ENCODE results near the gene CD160. TPM values are rescaled to one million over a fixed set of nuclear protein-coding genes. Genes with fewer than 3 reads are reported as not detected.
"Not testable (repeated sequence)": the region's sequence is repeated elsewhere in the genome, so short reads cannot be mapped to it uniquely, and the experiment has no call there.

Gene CD160
- total and polyA plus RNA-seq, 2 donors (not counting 1 experiment from before 2014, with no cell fraction given), result 0.10 TPM; not detected in 1

- H3K27ac Mint-ChIP-seq; H3K4me2 ChIP-seq (replicated peaks; ENCODE audit: low read depth, low read length, poor library complexity, severe bottlenecking); H3K4me3 Mint-ChIP-seq; H3K4me3 ChIP-seq (ENCODE audit: control extremely low read depth in 1 of 5, extremely low read depth in 1 of 5, insufficient read depth in 1 of 5, low read depth in 2 of 5, low read length in 4 of 5); CTCF ChIA-PET; H3K9ac ChIP-seq (ENCODE audit: low read length); H3K9me3 Mint-ChIP-seq (ENCODE audit: insufficient read depth); POLR2A ChIA-PET; H3K4me1 Mint-ChIP-seq; H3K4me1 ChIP-seq (ENCODE audit: control insufficient read depth in 2 of 2, insufficient read depth in 2 of 2, low read length in 2 of 2); ATAC-seq (ENCODE audit: low read depth); intact Hi-C loops (cut with micrococcal nuclease); H3K9me3 ChIP-seq (ENCODE audit: control extremely low read depth in 1 of 3, control insufficient read depth in 2 of 3, insufficient read depth in 1 of 3, low read length in 2 of 3); H3K79me2 ChIP-seq (ENCODE audit: control insufficient read depth, insufficient read depth, low read length); H2AFZ ChIP-seq (ENCODE audit: insufficient read depth, low read depth, low read length, poor library complexity, severe bottlenecking); H3K27me3 Mint-ChIP-seq; H3K27me3 ChIP-seq (replicated peaks in 1 of 4; ENCODE audit: control extremely low read depth in 1 of 4, control insufficient read depth in 3 of 4, insufficient read depth in 4 of 4, low read length in 3 of 4); H4K20me1 ChIP-seq (ENCODE audit: control insufficient read depth, insufficient read depth, low read length, poor library complexity, severe bottlenecking); DNase-seq; H3K27ac ChIP-seq (ENCODE audit: low read length in 2 of 2): not testable (repeated sequence)
- WGBS (ENCODE audit: insufficient coverage), result 98% methylated on average over 23 of the region's 29 CpGs
- H3K36me3 ChIP-seq (replicated peaks in 1 of 2; ENCODE audit: control extremely low read depth in 1 of 2, control insufficient read depth in 1 of 2, extremely low read depth in 1 of 2, insufficient read depth in 2 of 2, low read length in 1 of 2), result peaks cover 1 to 19% of the 10 kb centered on the region in 2 experiments
Observed at GRCh38 chr1:145766926-145767325, 47.6 kb downstream of the CD160 start.

- peaks cover 1 to 16% of the 10 kb centered on the region in 2 experiments for H3K36me3 ChIP-seq (replicated peaks in 1 of 2; ENCODE audit: control extremely low read depth in 1 of 2, control insufficient read depth in 1 of 2, extremely low read depth in 1 of 2, insufficient read depth in 2 of 2, low read length in 1 of 2)
- ATAC-seq (ENCODE audit: low read depth); H2AFZ ChIP-seq (ENCODE audit: insufficient read depth, low read depth, low read length, poor library complexity, severe bottlenecking); H3K79me2 ChIP-seq (ENCODE audit: control insufficient read depth, insufficient read depth, low read length); H3K27me3 ChIP-seq (replicated peaks in 1 of 4; ENCODE audit: control extremely low read depth in 1 of 4, control insufficient read depth in 3 of 4, insufficient read depth in 4 of 4, low read length in 3 of 4); H3K27ac ChIP-seq (ENCODE audit: low read length in 2 of 2); H3K4me2 ChIP-seq (replicated peaks; ENCODE audit: low read depth, low read length, poor library complexity, severe bottlenecking); H3K27ac Mint-ChIP-seq; H4K20me1 ChIP-seq (ENCODE audit: control insufficient read depth, insufficient read depth, low read length, poor library complexity, severe bottlenecking); intact Hi-C loops (cut with micrococcal nuclease); H3K9ac ChIP-seq (ENCODE audit: low read length); H3K9me3 Mint-ChIP-seq (ENCODE audit: insufficient read depth); H3K4me1 Mint-ChIP-seq; CTCF ChIA-PET; H3K9me3 ChIP-seq (ENCODE audit: control extremely low read depth in 1 of 3, control insufficient read depth in 2 of 3, insufficient read depth in 1 of 3, low read length in 2 of 3); H3K4me3 ChIP-seq (ENCODE audit: control extremely low read depth in 1 of 5, extremely low read depth in 1 of 5, insufficient read depth in 1 of 5, low read depth in 2 of 5, low read length in 4 of 5); H3K27me3 Mint-ChIP-seq; POLR2A ChIA-PET; DNase-seq; H3K4me1 ChIP-seq (ENCODE audit: control insufficient read depth in 2 of 2, insufficient read depth in 2 of 2, low read length in 2 of 2); H3K4me3 Mint-ChIP-seq: not testable (repeated sequence)
- WGBS (ENCODE audit: insufficient coverage), result 100% methylated on average over 8 of the region's 10 CpGs
Observed at GRCh38 chr1:145768004-145768403, 48.7 kb downstream of the CD160 start.

- no peak overlapping the region for H3K4me3 ChIP-seq (ENCODE audit: control extremely low read depth in 1 of 5, extremely low read depth in 1 of 5, insufficient read depth in 1 of 5, low read depth in 2 of 5, low read length in 4 of 5)
- TF ChIP-seq, protein P1, sequence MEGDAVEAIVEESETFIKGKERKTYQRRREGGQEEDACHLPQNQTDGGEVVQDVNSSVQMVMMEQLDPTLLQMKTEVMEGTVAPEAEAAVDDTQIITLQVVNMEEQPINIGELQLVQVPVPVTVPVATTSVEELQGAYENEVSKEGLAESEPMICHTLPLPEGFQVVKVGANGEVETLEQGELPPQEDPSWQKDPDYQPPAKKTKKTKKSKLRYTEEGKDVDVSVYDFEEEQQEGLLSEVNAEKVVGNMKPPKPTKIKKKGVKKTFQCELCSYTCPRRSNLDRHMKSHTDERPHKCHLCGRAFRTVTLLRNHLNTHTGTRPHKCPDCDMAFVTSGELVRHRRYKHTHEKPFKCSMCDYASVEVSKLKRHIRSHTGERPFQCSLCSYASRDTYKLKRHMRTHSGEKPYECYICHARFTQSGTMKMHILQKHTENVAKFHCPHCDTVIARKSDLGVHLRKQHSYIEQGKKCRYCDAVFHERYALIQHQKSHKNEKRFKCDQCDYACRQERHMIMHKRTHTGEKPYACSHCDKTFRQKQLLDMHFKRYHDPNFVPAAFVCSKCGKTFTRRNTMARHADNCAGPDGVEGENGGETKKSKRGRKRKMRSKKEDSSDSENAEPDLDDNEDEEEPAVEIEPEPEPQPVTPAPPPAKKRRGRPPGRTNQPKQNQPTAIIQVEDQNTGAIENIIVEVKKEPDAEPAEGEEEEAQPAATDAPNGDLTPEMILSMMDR (IDR thresholded peaks at IDR 0.05), result no peak
- no peak for TF ChIP-seq EZH2 (IDR thresholded peaks at IDR 0.05; ENCODE audit: borderline replicate concordance, insufficient read depth, low read depth, low read length, poor library complexity, severe bottlenecking)
- H3K27ac ChIP-seq (ENCODE audit: low read length in 2 of 2), result no peak overlapping the region
- no peaks in the 10 kb centered on the region for H3K79me2 ChIP-seq (ENCODE audit: control insufficient read depth, insufficient read depth, low read length)
- no peaks in the 10 kb centered on the region for H3K9me3 ChIP-seq (ENCODE audit: control extremely low read depth in 1 of 3, control insufficient read depth in 2 of 3, insufficient read depth in 1 of 3, low read length in 2 of 3)
- no peak overlapping the region for H3K9ac ChIP-seq (ENCODE audit: low read length)
- H3K36me3 ChIP-seq (replicated peaks in 1 of 2; ENCODE audit: control extremely low read depth in 1 of 2, control insufficient read depth in 1 of 2, extremely low read depth in 1 of 2, insufficient read depth in 2 of 2, low read length in 1 of 2), result peaks cover 1 to 16% of the 10 kb centered on the region in 2 experiments
- DNase-seq, result no peak
- H2AFZ ChIP-seq (ENCODE audit: insufficient read depth, low read depth, low read length, poor library complexity, severe bottlenecking), result no peak overlapping the region
- CTCF ChIA-PET, result no interaction called here
- intact Hi-C loops (cut with micrococcal nuclease), result no loop called here
- H3K4me3 Mint-ChIP-seq, result no peak overlapping the region
- H3K4me1 ChIP-seq (ENCODE audit: control insufficient read depth in 2 of 2, insufficient read depth in 2 of 2, low read length in 2 of 2), result no peaks in the 10 kb centered on the region
- H3K9me3 Mint-ChIP-seq (ENCODE audit: insufficient read depth), result no peaks in the 10 kb centered on the region
- H3K27me3 ChIP-seq (replicated peaks in 1 of 4; ENCODE audit: control extremely low read depth in 1 of 4, control insufficient read depth in 3 of 4, insufficient read depth in 4 of 4, low read length in 3 of 4), result no peaks in the 10 kb centered on the region
- no CpG with 5 or more reads among the region's 1 CpG for WGBS (ENCODE audit: insufficient coverage)
- no peaks in the 10 kb centered on the region for H3K27me3 Mint-ChIP-seq
- no peak overlapping the region for H3K4me2 ChIP-seq (replicated peaks; ENCODE audit: low read depth, low read length, poor library complexity, severe bottlenecking)
- H3K27ac Mint-ChIP-seq, result no peak overlapping the region
- no peaks in the 10 kb centered on the region for H4K20me1 ChIP-seq (ENCODE audit: control insufficient read depth, insufficient read depth, low read length, poor library complexity, severe bottlenecking)
- H3K4me1 Mint-ChIP-seq, result no peaks in the 10 kb centered on the region
- no peak for ATAC-seq (ENCODE audit: low read depth)
- POLR2A ChIA-PET, result no interaction called here
Observed at GRCh38 chr1:145771056-145771455, 51.8 kb downstream of the CD160 start.

Data from B cell (primary cell).